Endothelial cell of umbilical vein (primary cell): ENCODE results near the gene ACYP2. TPM values are rescaled to one million over a fixed set of nuclear protein-coding genes. Genes with fewer than 3 reads are reported as not detected.
"Not testable (repeated sequence)": the region's sequence is repeated elsewhere in the genome, so short reads cannot be mapped to it uniquely, and the experiment has no call there.

Experiments
- BruUV-seq: library from RNA; stranded (reverse); fragments of 400-500 nt; replicated peaks from 2 replicates; lab custom pipeline; 2021; lab: Mats Ljungman, UMichigan
- CTCF ChIA-PET: fragments of 300-600, 350-600 bp; sonication (Branson Sonifier 250); formaldehyde crosslinking; loops from one replicate; lab custom pipeline; 2021; ENCODE audit warnings: antibody characterized with exemption, inconsistent platforms; lab: Charles Lee
- POLR2A ChIA-PET: fragments of 300-600, 350-600 bp; sonication (Branson Sonifier 250); formaldehyde crosslinking; loops from one replicate; lab custom pipeline; 2021; ENCODE audit warnings: antibody characterized with exemption, inconsistent platforms; lab: Charles Lee
- DNase-seq: peaks from one replicate; pipeline ENCODE4 v3.0.0-alpha.2; 2011; ENCODE audit warnings: low read depth, low spot score
- FAIRE-seq: peaks from 2 replicates; lab custom pipeline; 2011; peaks lifted over from hg19 to GRCh38; lab: Jason Lieb, UNC
- H2AFZ ChIP-seq: 2 replicates; pipeline ENCODE4 v1.6.0; 2012; ENCODE audit warnings: low read depth, low read length, control low read depth, inconsistent platforms
- H3K27ac ChIP-seq: 2 replicates; pipeline ENCODE4 v1.5.1; 2011; ENCODE audit warnings: low read depth, mild to moderate bottlenecking, control low read depth, low read length, moderate library complexity; ENCODE audit not compliant: insufficient read depth
- H3K27me3 ChIP-seq, 2 experiments: 2 replicates each; pipeline versions ENCODE4 v1.6.0 to v1.6.1; 2011; ENCODE audit warnings: low read length in 2 of 2, mixed read lengths in 1 of 2; ENCODE audit not compliant: control insufficient read depth in 2 of 2, insufficient read depth in 2 of 2
- H3K36me3 ChIP-seq, 2 experiments: 2 replicates in 1 of 2; 3 replicates in 1 of 2; pipeline ENCODE4 v1.5.1; 2011; ENCODE audit warnings: low read length in 2 of 2, mild to moderate bottlenecking in 1 of 2, moderate library complexity in 1 of 2; ENCODE audit not compliant: control insufficient read depth in 2 of 2, insufficient read depth in 2 of 2; ENCODE audit errors: extremely low read depth in 1 of 2
- H3K4me1 ChIP-seq: 3 replicates; pipeline ENCODE4 v1.5.1; 2011; ENCODE audit warnings: mild to moderate bottlenecking, low read length; ENCODE audit not compliant: control insufficient read depth, insufficient read depth; ENCODE audit errors: extremely low read depth
- H3K4me2 ChIP-seq: 2 replicates; pipeline ENCODE4 v1.6.1; 2011; ENCODE audit warnings: low read length, control low read depth, mixed read lengths; ENCODE audit not compliant: insufficient read depth
- H3K4me3 ChIP-seq, 3 experiments: fragments of 200-600 bp in 1 of 3; sonication (generic), shearing (Covaris generic) in 1 of 3; replicated peaks in 1 of 3; 2 replicates each; pipeline ENCODE4 v1.5.1; 2011 to 2016; ENCODE audit warnings: control low read depth in 3 of 3, low read length in 3 of 3, mild to moderate bottlenecking in 2 of 3, inconsistent platforms in 1 of 3, low read depth in 1 of 3, moderate library complexity in 1 of 3; ENCODE audit not compliant: insufficient read depth in 1 of 3
- H3K79me2 ChIP-seq: 2 replicates; pipeline ENCODE4 v1.6.0; 2012; ENCODE audit warnings: low read length, inconsistent platforms; ENCODE audit not compliant: control insufficient read depth, insufficient read depth
- H3K9ac ChIP-seq: replicated peaks from 2 replicates; pipeline ENCODE3; 2011; ENCODE audit warnings: low read length, control low read depth; ENCODE audit not compliant: insufficient read depth; ENCODE audit errors: extremely low read depth
- H3K9me1 ChIP-seq: replicated peaks from 3 replicates; pipeline ENCODE4 v1.6.0; 2011; ENCODE audit warnings: mild to moderate bottlenecking, low read length; ENCODE audit not compliant: control insufficient read depth, insufficient read depth; ENCODE audit errors: extremely low read depth
- H3K9me3 ChIP-seq: replicated peaks from 2 replicates; pipeline ENCODE4 v1.5.1; 2012; ENCODE audit warnings: low read length, inconsistent platforms; ENCODE audit not compliant: control insufficient read depth, insufficient read depth
- H4K20me1 ChIP-seq: replicated peaks from 2 replicates; pipeline ENCODE3; 2011; ENCODE audit warnings: mild to moderate bottlenecking, low read length; ENCODE audit not compliant: control insufficient read depth, insufficient read depth; ENCODE audit errors: extremely low read depth
- CTCF ChIP-seq, 2 donors: IDR thresholded peaks; 1 replicate in 1 of 2; 2 replicates in 1 of 2; pipeline ENCODE4 v1.5.1; 2011; ENCODE audit warnings: low read length in 2 of 2, mild to moderate bottlenecking in 2 of 2, moderate library complexity in 2 of 2, control low read depth in 1 of 2, inconsistent platforms in 1 of 2, low read depth in 1 of 2; ENCODE audit not compliant: insufficient read depth in 1 of 2; ENCODE audit errors: extremely low read depth in 1 of 2
- EZH2 ChIP-seq: IDR thresholded peaks from 2 replicates; pipeline ENCODE4 v1.6.1; 2012; ENCODE audit warnings: borderline replicate concordance, low read depth, mild to moderate bottlenecking, moderate library complexity, low read length, inconsistent platforms; ENCODE audit not compliant: severe bottlenecking
- FOS ChIP-seq: IDR thresholded peaks from 2 replicates; pipeline ENCODE4 v1.6.1; 2011; ENCODE audit warnings: mild to moderate bottlenecking, low read length, moderate library complexity, borderline replicate concordance; ENCODE audit not compliant: insufficient read depth
- GATA2 ChIP-seq: IDR thresholded peaks from 2 replicates; pipeline ENCODE4 v1.7.0; 2011; ENCODE audit warnings: low read depth, mild to moderate bottlenecking, moderate library complexity, mixed read lengths, low read length; ENCODE audit not compliant: insufficient read length, insufficient read depth
- JUN ChIP-seq: IDR thresholded peaks from 2 replicates; pipeline ENCODE4 v1.6.1; 2011; ENCODE audit warnings: borderline replicate concordance, low read depth; ENCODE audit not compliant: insufficient read length, insufficient read depth
- MYC ChIP-seq: IDR thresholded peaks from one replicate; pipeline ENCODE4 v1.6.1; 2011; ENCODE audit warnings: mild to moderate bottlenecking, low read depth, low read length
- POLR2A ChIP-seq: IDR thresholded peaks from 2 replicates; pipeline ENCODE4 v1.6.1; 2012; ENCODE audit warnings: low read depth, mild to moderate bottlenecking, control low read depth, low read length
- POLR2AphosphoS5 ChIP-seq: IDR thresholded peaks from 2 replicates; pipeline ENCODE4 v1.6.1; 2012; ENCODE audit warnings: low read depth, mild to moderate bottlenecking, control low read depth, low read length, moderate library complexity; ENCODE audit not compliant: insufficient read depth
- dilution Hi-C: fragments of 300-500 bp; cut with MboI; formaldehyde crosslinking; loops from one replicate; pipeline ENCODE4 v1.15.0; 2019; ENCODE audit warnings: low sequenced_read_pairs; ENCODE audit not compliant: extremely low pct_ligation_motif_present
- intact Hi-C: fragments of 100-400 bp; cut with micrococcal nuclease; formaldehyde crosslinking; loops from one replicate; pipeline ENCODE4 v1.10.0; 2022
- polyA plus RNA-seq, 4 experiments: library from polyadenylated mRNA; depleted of rRNA in 3 of 4; stranded (reverse) in 3 of 4; unstranded in 1 of 4; fragments of >200 nt; gene quantifications; 2 replicates each; pipeline versions ENCODE4 v1.2.1 to v1.2.3, GENCODE V29; 2011 to 2012; ENCODE audit warnings: missing spikeins in 1 of 4
- total RNA-seq: library from RNA; stranded (reverse); gene quantifications from 2 replicates; pipeline ENCODE4 v1.2.3, GENCODE V29; 2021
- TF ChIP-seq, protein P1 (sequence below): IDR thresholded peaks from 2 replicates; pipeline ENCODE4 v1.6.1; 2011; ENCODE audit not compliant: insufficient read depth, insufficient read length

ACYP2 gene
- total and polyA plus RNA-seq, 2 donors (not counting 3 experiments of a cell fraction or from before 2014, with no cell fraction given): 3.9 to 7.9 TPM

- Histone ChIP-seq H3K9me1 (no peaks in the 10 kb centered on the region), H3K4me1 (no peaks in the 10 kb centered on the region), H2AFZ (no peak overlapping the region), H3K4me2 (no peak overlapping the region), H3K9me3 (no peaks in the 10 kb centered on the region), H4K20me1 (no peaks in the 10 kb centered on the region), H3K79me2 (no peaks in the 10 kb centered on the region), H3K27me3 (no peaks in the 10 kb centered on the region), H3K9ac (no peak overlapping the region), H3K4me3 (no peak overlapping the region), H3K36me3 (no peaks in the 10 kb centered on the region), H3K27ac (no peak overlapping the region)
- no peak for TF ChIP-seq EZH2
- no peak for TF ChIP-seq GATA2
- TF ChIP-seq MYC: no peak
- no peak for TF ChIP-seq JUN
- no peak for TF ChIP-seq FOS
- TF ChIP-seq POLR2A: no peak
- no peak for TF ChIP-seq POLR2AphosphoS5
- TF ChIP-seq, protein P1, sequence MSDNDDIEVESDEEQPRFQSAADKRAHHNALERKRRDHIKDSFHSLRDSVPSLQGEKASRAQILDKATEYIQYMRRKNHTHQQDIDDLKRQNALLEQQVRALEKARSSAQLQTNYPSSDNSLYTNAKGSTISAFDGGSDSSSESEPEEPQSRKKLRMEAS: no peak
- TF ChIP-seq CTCF (IDR thresholded peaks at IDR 0.05; ENCODE audit: extremely low read depth in 1 of 2, insufficient read depth in 1 of 2, low read depth in 1 of 2, low read length in 2 of 2): no peak
- no TSS peak for BruUV-seq
- intact Hi-C loops: no loop called here
- no peak for DNase-seq
- POLR2A ChIA-PET: no interaction called here
- FAIRE-seq: no peak
- CTCF ChIA-PET: interaction anchor here (1.1 kb wide), 1 partner anchor 16 kb away, joined by 5 read pairs; no protein-coding TSS in a partner anchor
- dilution Hi-C loops: no loop called here
Measured at GRCh38 chr2:54122939-54123338, 7.5 kb downstream of the ACYP2 start.

- H3K9ac ChIP-seq, BruUV-seq, intact Hi-C loops, H3K27me3 ChIP-seq, dilution Hi-C loops, H3K9me1 ChIP-seq, H3K4me3 ChIP-seq, H2AFZ ChIP-seq, DNase-seq, H3K4me1 ChIP-seq, H3K36me3 ChIP-seq, H3K9me3 ChIP-seq, H3K79me2 ChIP-seq, FAIRE-seq, H3K4me2 ChIP-seq, CTCF ChIA-PET, H3K27ac ChIP-seq, H4K20me1 ChIP-seq: not testable (repeated sequence)
- POLR2A ChIA-PET: interaction anchor here (0.6 to 0.7 kb wide), 2 partner anchors 57 to 442 kb away, joined by 3 to 7 read pairs; no protein-coding TSS in a partner anchor
Measured at GRCh38 chr2:54127174-54127573, 11.8 kb downstream of the ACYP2 start.
